SIG-M5 (cell line): ENCODE measurements around the gene MIB1.
"Not testable (repeated sequence)": the region's sequence is repeated elsewhere in the genome, so short reads cannot be mapped to it uniquely, and the experiment has no call there.

ENCODE experiments used
- DNase-seq: peaks from one replicate; lab custom pipeline; 2025; lab: John Stamatoyannopoulos, UW

The MIB1 gene

GRCh38 chr18:21743166-21743832, 2.7 kb downstream of the MIB1 start:
- no peak for DNase-seq

GRCh38 chr18:21745231-21745630, 4.6 kb downstream of the MIB1 start:
- no peak for DNase-seq

- DNase-seq, result no peak
Observed at GRCh38 chr18:21747268-21747667, 6.7 kb downstream of the MIB1 start.

GRCh38 chr18:21747764-21748693, 7.4 kb downstream of the MIB1 start:
- no peak for DNase-seq

- no peak for DNase-seq
Observed at GRCh38 chr18:21757833-21758232, 17.2 kb downstream of the MIB1 start.

GRCh38 chr18:21759836-21760235, 19.2 kb downstream of the MIB1 start:
- DNase-seq, result no peak

- DNase-seq, result no peak
Observed at GRCh38 chr18:21760321-21760720, 19.7 kb downstream of the MIB1 start.

GRCh38 chr18:21761471-21762115, 21.0 kb downstream of the MIB1 start:
- no peak for DNase-seq

- DNase-seq, result no peak
Observed at GRCh38 chr18:21762181-21762772, 21.7 kb downstream of the MIB1 start.

GRCh38 chr18:21763846-21764646, 23.5 kb downstream of the MIB1 start:
- no peak for DNase-seq

GRCh38 chr18:21769206-21769605, 28.6 kb downstream of the MIB1 start:
- DNase-seq, result no peak

GRCh38 chr18:21774722-21775121, 34.1 kb downstream of the MIB1 start:
- no peak for DNase-seq

GRCh38 chr18:21777814-21778213, 37.2 kb downstream of the MIB1 start:
- DNase-seq, result no peak

- no peak for DNase-seq
Observed at GRCh38 chr18:21786526-21786925, 45.9 kb downstream of the MIB1 start.

GRCh38 chr18:21796089-21796488, 55.5 kb downstream of the MIB1 start:
- not testable (repeated sequence) for DNase-seq

- DNase-seq, result no peak
Observed at GRCh38 chr18:21798126-21798525, 57.5 kb downstream of the MIB1 start.

- no peak for DNase-seq
Observed at GRCh38 chr18:21799721-21800120, 59.1 kb downstream of the MIB1 start.

- peak; percentile 8 for DNase-seq
Observed at GRCh38 chr18:21803495-21803894, 62.9 kb downstream of the MIB1 start.

- no peak for DNase-seq
Observed at GRCh38 chr18:21805771-21806366, 65.3 kb downstream of the MIB1 start.

- DNase-seq, result no peak
Observed at GRCh38 chr18:21808185-21808584, 67.6 kb downstream of the MIB1 start.

GRCh38 chr18:21809725-21810124, 69.1 kb downstream of the MIB1 start:
- DNase-seq, result no peak
